Karpas-422 (cell line): Measurements from ENCODE around the gene ITGB1. TPM values are rescaled to one million over a fixed set of nuclear protein-coding genes. Genes with fewer than 3 reads are reported as not detected.
"Not testable (repeated sequence)": the region's sequence is repeated elsewhere in the genome, so short reads cannot be mapped to it uniquely, and the experiment has no call there.

Experiments used
- DNase-seq: peaks from one replicate; pipeline ENCODE4 v3.0.0-alpha.2; 2015
- H2AFZ ChIP-seq: fragments of 200-600 bp; sonication (generic); 2 replicates; pipeline ENCODE4 v1.6.1; 2014; ENCODE audit warnings: antibody characterized with exemption, low read length, mixed read lengths
- H3K27ac ChIP-seq: fragments of 200-600 bp; sonication (generic); 2 replicates; pipeline ENCODE4 v1.5.1; 2014; ENCODE audit warnings: mild to moderate bottlenecking, low read length, moderate library complexity
- H3K27me3 ChIP-seq: fragments of 200-600 bp; sonication (generic); 2 replicates; pipeline ENCODE4 v1.6.1; 2014; ENCODE audit warnings: low read length, mixed read lengths
- H3K36me3 ChIP-seq: fragments of 200-600 bp; sonication (generic); 2 replicates; pipeline ENCODE4 v1.6.1; 2014; ENCODE audit warnings: low read length, mixed read lengths; ENCODE audit not compliant: insufficient read depth
- H3K4me1 ChIP-seq: fragments of 200-600 bp; sonication (generic); 2 replicates; pipeline ENCODE4 v1.6.1; 2014; ENCODE audit warnings: mild to moderate bottlenecking, low read length, mixed read lengths
- H3K4me2 ChIP-seq: fragments of 200-600 bp; sonication (generic); 2 replicates; pipeline ENCODE4 v1.6.1; 2014; ENCODE audit warnings: low read length, low read depth, mild to moderate bottlenecking; ENCODE audit not compliant: poor library complexity, severe bottlenecking
- H3K4me3 ChIP-seq: fragments of 200-600 bp; sonication (generic); 2 replicates; pipeline ENCODE4 v1.5.1; 2014; ENCODE audit warnings: mild to moderate bottlenecking, antibody characterized with exemption, low read length, mixed read lengths
- H3K79me2 ChIP-seq: fragments of 200-600 bp; sonication (generic); 2 replicates; pipeline ENCODE4 v1.6.1; 2014; ENCODE audit warnings: mild to moderate bottlenecking, low read length, mixed read lengths
- H3K9ac ChIP-seq: fragments of 200-600 bp; sonication (generic); 2 replicates; pipeline ENCODE4 v1.6.0; 2014; ENCODE audit warnings: low read length
- H3K9me2 ChIP-seq: fragments of 200-600 bp; sonication (generic), shearing (Covaris generic); replicated peaks from 2 replicates; pipeline ENCODE4 v1.6.0; 2014; ENCODE audit warnings: mild to moderate bottlenecking, low read length, moderate library complexity; ENCODE audit not compliant: insufficient read depth
- H3K9me3 ChIP-seq: fragments of 300-700, 200-600 bp; sonication (generic); 2 replicates; pipeline ENCODE4 v1.6.1; 2014; ENCODE audit warnings: low read length, mixed read lengths
- H4K20me1 ChIP-seq: fragments of 200-600 bp; sonication (generic); 2 replicates; pipeline ENCODE4 v1.6.1; 2014; ENCODE audit warnings: mild to moderate bottlenecking, antibody characterized with exemption, low read length, low read depth; ENCODE audit not compliant: insufficient read depth
- total RNA-seq: library from RNA; depleted of rRNA; stranded (reverse); fragments of >200 nt; shearing (Covaris generic); gene quantifications from 2 replicates; pipeline ENCODE4 v1.2.3, GENCODE V29; 2014; ENCODE audit warnings: low replicate concordance

Gene ITGB1
- total RNA-seq, 1 experiment from 2014 or later, result 559 TPM

GRCh38 chr10:32930036-32930435 lies 28.0 kb downstream of the ITGB1 start:
- Histone ChIP-seq H3K36me3 (peaks cover 96% of the 10 kb centered on the region), H3K27ac (no peak overlapping the region), H3K9me2 (no peaks in the 10 kb centered on the region), H4K20me1 (peaks cover 24% of the 10 kb centered on the region), H3K9me3 (no peaks in the 10 kb centered on the region), H3K4me2 (no peak overlapping the region), H3K4me1 (peaks cover 3% of the 10 kb centered on the region; the same call in 1 of the 2 replicates), H3K79me2 (peaks cover 96% of the 10 kb centered on the region), H3K9ac (no peak overlapping the region), H3K27me3 (no peaks in the 10 kb centered on the region), H2AFZ (no peak overlapping the region), H3K4me3 (no peak overlapping the region)
- DNase-seq, result no peak

DNA sequence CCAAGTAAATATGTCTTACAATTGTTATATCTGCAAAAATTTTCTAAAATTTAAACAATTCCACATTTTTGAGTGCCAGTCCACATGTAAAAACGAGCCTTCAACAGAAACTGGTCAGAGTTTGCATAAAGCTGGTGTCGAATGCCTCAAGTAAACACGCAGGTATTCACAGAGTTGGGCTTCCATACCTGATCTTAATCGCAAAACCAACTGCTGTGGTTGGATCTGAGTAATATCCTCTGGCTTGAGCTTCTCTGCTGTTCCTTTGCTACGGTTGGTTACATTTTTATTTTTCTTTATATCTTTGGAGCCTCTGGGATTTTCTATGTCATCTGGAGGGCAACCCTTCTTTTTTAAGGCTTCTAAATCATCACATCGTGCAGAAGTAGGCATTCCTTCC lies 28.4 kb downstream of the ITGB1 start:
- Histone ChIP-seq H3K4me3 (no peak overlapping the region), H3K79me2 (peaks cover 96% of the 10 kb centered on the region), H3K4me2 (no peak overlapping the region), H3K4me1 (no peaks in the 10 kb centered on the region; the same call in 1 of the 2 replicates), H3K9me2 (no peaks in the 10 kb centered on the region), H3K36me3 (peaks cover 96% of the 10 kb centered on the region), H3K9me3 (no peaks in the 10 kb centered on the region), H2AFZ (no peak overlapping the region), H4K20me1 (peaks cover 24% of the 10 kb centered on the region), H3K27ac (no peak overlapping the region), H3K27me3 (no peaks in the 10 kb centered on the region), H3K9ac (no peak overlapping the region)
- DNase-seq, result no peak

GRCh38 chr10:32927750-32928149 lies 30.3 kb downstream of the ITGB1 start:
- Histone ChIP-seq H2AFZ (no peak overlapping the region), H3K9ac (no peak overlapping the region), H3K4me1 (no peaks in the 10 kb centered on the region), H4K20me1 (peaks cover 20% of the 10 kb centered on the region), H3K79me2 (peaks cover 94% of the 10 kb centered on the region), H3K9me2 (no peaks in the 10 kb centered on the region), H3K36me3 (peaks cover 95% of the 10 kb centered on the region), H3K9me3 (no peaks in the 10 kb centered on the region), H3K27me3 (no peaks in the 10 kb centered on the region), H3K4me2 (no peak overlapping the region), H3K4me3 (no peak overlapping the region), H3K27ac (no peak overlapping the region)
- no peak for DNase-seq

DNA sequence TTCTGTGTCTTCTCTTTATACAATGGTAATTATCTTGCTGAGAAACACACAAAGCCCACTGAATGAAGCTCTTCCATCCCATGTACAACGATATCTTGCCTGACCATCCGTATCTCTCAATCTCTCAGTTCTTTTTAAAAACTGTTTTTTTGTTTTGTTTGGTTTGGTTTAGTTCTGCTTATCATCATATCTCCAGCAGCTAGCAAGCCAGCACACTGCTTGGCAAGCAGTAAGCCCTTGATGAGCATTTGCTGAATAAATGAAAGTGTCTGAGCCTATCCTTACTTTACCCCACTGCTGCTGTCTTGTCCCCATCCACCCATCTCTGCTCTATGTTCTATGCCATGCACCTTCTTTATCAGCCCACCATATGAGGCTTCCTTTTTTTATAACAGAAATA lies 34.2 kb downstream of the ITGB1 start:
- no peak overlapping the region for H3K4me2 ChIP-seq
- no peak overlapping the region for H3K27ac ChIP-seq
- H2AFZ ChIP-seq, result no peak overlapping the region
- H3K4me1 ChIP-seq, result no peaks in the 10 kb centered on the region
- H3K79me2 ChIP-seq, result peaks cover 96% of the 10 kb centered on the region
- no peaks in the 10 kb centered on the region for H3K9me2 ChIP-seq
- peaks cover 97% of the 10 kb centered on the region for H3K36me3 ChIP-seq
- H3K4me3 ChIP-seq, result no peak overlapping the region
- no peaks in the 10 kb centered on the region for H3K9me3 ChIP-seq
- H4K20me1 ChIP-seq, result peaks cover 30% of the 10 kb centered on the region
- no peak for DNase-seq
- no peaks in the 10 kb centered on the region for H3K27me3 ChIP-seq
- no peak overlapping the region for H3K9ac ChIP-seq

- H4K20me1 ChIP-seq, result peaks cover 31% of the 10 kb centered on the region
- H3K4me2 ChIP-seq, result no peak overlapping the region
- no peaks in the 10 kb centered on the region for H3K4me1 ChIP-seq
- H3K9me2 ChIP-seq, result no peaks in the 10 kb centered on the region
- H2AFZ ChIP-seq, result no peak overlapping the region
- no peak for DNase-seq
- H3K27me3 ChIP-seq, result no peaks in the 10 kb centered on the region
- H3K4me3 ChIP-seq, result no peak overlapping the region
- peaks cover 97% of the 10 kb centered on the region for H3K36me3 ChIP-seq
- no peak overlapping the region for H3K9ac ChIP-seq
- H3K27ac ChIP-seq, result no peak overlapping the region
- peaks cover 98% of the 10 kb centered on the region for H3K79me2 ChIP-seq
- H3K9me3 ChIP-seq, result no peaks in the 10 kb centered on the region
Measured at GRCh38 chr10:32923134-32923533, 34.9 kb downstream of the ITGB1 start.

DNA sequence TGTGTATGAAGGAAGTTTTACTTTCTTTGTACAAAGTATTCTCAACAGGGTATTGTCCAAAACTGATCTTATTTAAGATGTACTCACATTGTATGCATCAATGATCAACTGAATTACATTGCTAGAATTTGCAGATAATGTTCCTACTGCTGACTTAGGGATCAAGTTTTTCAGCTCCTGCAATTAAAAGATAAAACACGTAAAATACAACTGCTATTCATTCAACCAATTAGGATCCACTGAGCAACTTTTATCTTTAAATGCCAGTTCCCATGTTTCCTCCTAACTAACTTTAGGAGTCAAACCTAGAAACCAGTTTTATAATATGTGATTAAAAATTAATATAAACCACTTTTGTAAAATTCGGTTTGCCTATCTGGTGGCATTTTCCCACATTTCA lies 35.9 kb downstream of the ITGB1 start:
- H3K79me2 ChIP-seq, result peaks cover 91% of the 10 kb centered on the region
- no peak for DNase-seq
- H3K36me3 ChIP-seq, result peaks cover 87% of the 10 kb centered on the region
- no peak overlapping the region for H3K9ac ChIP-seq
- H3K4me1 ChIP-seq, result no peaks in the 10 kb centered on the region
- no peaks in the 10 kb centered on the region for H3K9me3 ChIP-seq
- H2AFZ ChIP-seq, result no peak overlapping the region
- H3K27ac ChIP-seq, result no peak overlapping the region
- no peaks in the 10 kb centered on the region for H3K9me2 ChIP-seq
- no peak overlapping the region for H3K4me3 ChIP-seq
- H4K20me1 ChIP-seq, result peaks cover 31% of the 10 kb centered on the region
- H3K27me3 ChIP-seq, result no peaks in the 10 kb centered on the region
- no peak overlapping the region for H3K4me2 ChIP-seq

DNA sequence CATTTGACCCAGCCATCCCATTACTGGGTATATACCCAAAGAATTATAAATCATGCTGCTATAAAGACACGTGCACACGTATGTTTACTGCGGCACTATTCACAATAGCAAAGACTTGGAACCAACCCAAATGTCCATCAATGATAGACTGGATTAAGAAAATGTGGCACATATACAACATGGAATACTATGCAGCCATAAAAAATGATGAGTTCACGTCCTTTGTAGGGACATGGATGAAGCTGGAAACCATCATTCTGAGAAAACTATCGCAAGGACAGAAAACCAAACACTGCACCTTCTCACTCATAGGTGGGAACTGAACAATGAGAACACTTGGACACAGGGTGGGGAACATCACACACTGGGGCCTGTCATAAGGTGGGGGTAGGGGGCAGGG lies 40.2 kb downstream of the ITGB1 start:
- not testable (repeated sequence) for H2AFZ ChIP-seq, H3K9me3 ChIP-seq, H3K27ac ChIP-seq, H3K27me3 ChIP-seq, DNase-seq, H3K4me3 ChIP-seq, H3K9me2 ChIP-seq, H3K9ac ChIP-seq, H3K4me1 ChIP-seq, H3K4me2 ChIP-seq
- peaks cover 51% of the 10 kb centered on the region for H3K36me3 ChIP-seq
- peaks cover 59% of the 10 kb centered on the region for H3K79me2 ChIP-seq
- peaks cover 11% of the 10 kb centered on the region; the same call in 1 of the 2 replicates for H4K20me1 ChIP-seq

GRCh38 chr10:32911285-32912016 lies 46.6 kb downstream of the ITGB1 start:
- 0 out of 2 replicates have a peak, but pooled peaks cover 4% of the 10 kb centered on the region for H4K20me1 ChIP-seq
- H3K4me2 ChIP-seq, result no peak overlapping the region
- peaks cover 49% of the 10 kb centered on the region for H3K79me2 ChIP-seq
- H3K36me3 ChIP-seq, result peaks cover 49% of the 10 kb centered on the region
- H3K27ac ChIP-seq, result no peak overlapping the region
- no peak overlapping the region for H2AFZ ChIP-seq
- H3K4me1 ChIP-seq, result no peaks in the 10 kb centered on the region
- no peak overlapping the region for H3K4me3 ChIP-seq
- H3K9me2 ChIP-seq, result no peaks in the 10 kb centered on the region
- H3K9ac ChIP-seq, result no peak overlapping the region
- H3K27me3 ChIP-seq, result no peaks in the 10 kb centered on the region
- H3K9me3 ChIP-seq, result no peaks in the 10 kb centered on the region
- no peak for DNase-seq
